Tibial nerve (tissue), 3 donors: Measurements from ENCODE around the gene RCOR1.

Experiments
- POLR2A ChIP-seq, 2 donors: fragments of 450-650 bp; IDR thresholded peaks; one replicate each; pipeline ENCODE4 v1.6.1; 2017; ENCODE audit warnings: antibody characterized with exemption in 2 of 2, mild to moderate bottlenecking in 2 of 2, moderate library complexity in 2 of 2
- TF ChIP-seq, protein P1 (sequence below), 5 experiments: fragments of 200-600 bp in 3 of 5; fragments of 450-650 bp in 2 of 5; sonication (generic) in 3 of 5; IDR thresholded peaks; one replicate each; pipeline ENCODE4 v1.5.1; 2016 to 2019; ENCODE audit warnings: antibody characterized with exemption in 5 of 5, mild to moderate bottlenecking in 3 of 5, moderate library complexity in 2 of 5

GRCh38 chr14:102551995-102552705 lies 40.3 kb upstream of the RCOR1 start:
- TF ChIP-seq, protein P1, sequence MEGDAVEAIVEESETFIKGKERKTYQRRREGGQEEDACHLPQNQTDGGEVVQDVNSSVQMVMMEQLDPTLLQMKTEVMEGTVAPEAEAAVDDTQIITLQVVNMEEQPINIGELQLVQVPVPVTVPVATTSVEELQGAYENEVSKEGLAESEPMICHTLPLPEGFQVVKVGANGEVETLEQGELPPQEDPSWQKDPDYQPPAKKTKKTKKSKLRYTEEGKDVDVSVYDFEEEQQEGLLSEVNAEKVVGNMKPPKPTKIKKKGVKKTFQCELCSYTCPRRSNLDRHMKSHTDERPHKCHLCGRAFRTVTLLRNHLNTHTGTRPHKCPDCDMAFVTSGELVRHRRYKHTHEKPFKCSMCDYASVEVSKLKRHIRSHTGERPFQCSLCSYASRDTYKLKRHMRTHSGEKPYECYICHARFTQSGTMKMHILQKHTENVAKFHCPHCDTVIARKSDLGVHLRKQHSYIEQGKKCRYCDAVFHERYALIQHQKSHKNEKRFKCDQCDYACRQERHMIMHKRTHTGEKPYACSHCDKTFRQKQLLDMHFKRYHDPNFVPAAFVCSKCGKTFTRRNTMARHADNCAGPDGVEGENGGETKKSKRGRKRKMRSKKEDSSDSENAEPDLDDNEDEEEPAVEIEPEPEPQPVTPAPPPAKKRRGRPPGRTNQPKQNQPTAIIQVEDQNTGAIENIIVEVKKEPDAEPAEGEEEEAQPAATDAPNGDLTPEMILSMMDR (IDR thresholded peaks at IDR 0.05) = no peak
- TF ChIP-seq POLR2A (IDR thresholded peaks at IDR 0.05) = no peak
